MG63 (cell line): ENCODE results near the gene FLACC1. TPM values are rescaled to one million over a fixed set of nuclear protein-coding genes. Genes with fewer than 3 reads are reported as not detected.
"Not testable (repeated sequence)": the region's sequence is repeated elsewhere in the genome, so short reads cannot be mapped to it uniquely, and the experiment has no call there.

Source experiments
- DNase-seq: peaks from one replicate; pipeline ENCODE4 v3.0.0-alpha.2; 2020
- H3K27me3 ChIP-seq: fragments of 250-450 bp; sonication (Bioruptor Pico); 2 replicates; pipeline ENCODE4 v1.5.1; 2020; ENCODE audit warnings: mild to moderate bottlenecking, moderate library complexity
- H3K36me3 ChIP-seq: fragments of 250-450 bp; sonication (Bioruptor Pico); 2 replicates; pipeline ENCODE4 v1.5.1; 2020; ENCODE audit warnings: mild to moderate bottlenecking, moderate library complexity
- H3K4me3 ChIP-seq: fragments of 250-450 bp; sonication (Bioruptor Pico); 2 replicates; pipeline ENCODE4 v1.5.1; 2020; ENCODE audit warnings: mild to moderate bottlenecking, moderate library complexity
- H3K9me3 ChIP-seq: fragments of 250-450 bp; sonication (Bioruptor Pico); 2 replicates; pipeline ENCODE4 v1.5.1; 2020; ENCODE audit warnings: mild to moderate bottlenecking, moderate library complexity
- total RNA-seq: library from RNA; depleted of rRNA; stranded (reverse); fragments of >200 nt; shearing (Covaris generic); gene quantifications from 2 replicates; pipeline ENCODE4 v1.2.3, GENCODE V29; 2014; ENCODE audit warnings: low replicate concordance

FLACC1 gene
- total RNA-seq, 1 experiment from 2014 or later = 0.26 TPM

- DNase-seq = no peak
- no peaks in the 10 kb centered on the region for H3K27me3 ChIP-seq
- H3K9me3 ChIP-seq = peaks cover 11% of the 10 kb centered on the region
- no peaks in the 10 kb centered on the region; the same call in 1 of the 2 replicates for H3K36me3 ChIP-seq
- no peak overlapping the region for H3K4me3 ChIP-seq
Observed at GRCh38 chr2:201319511-201319910, 37.6 kb downstream of the FLACC1 start.

GRCh38 chr2:201313362-201313761, 43.8 kb downstream of the FLACC1 start:
- Histone ChIP-seq H3K4me3 (no peak overlapping the region), H3K9me3 (no peaks in the 10 kb centered on the region), H3K27me3 (no peaks in the 10 kb centered on the region), H3K36me3 (no peaks in the 10 kb centered on the region)
- no peak for DNase-seq

- no peak overlapping the region for H3K4me3 ChIP-seq
- no peaks in the 10 kb centered on the region for H3K27me3 ChIP-seq
- no peak for DNase-seq
- H3K9me3 ChIP-seq = no peaks in the 10 kb centered on the region
- no peaks in the 10 kb centered on the region for H3K36me3 ChIP-seq
Observed at GRCh38 chr2:201308914-201309313, 48.2 kb downstream of the FLACC1 start.

- H3K36me3 ChIP-seq = no peaks in the 10 kb centered on the region
Observed at GRCh38 chr2:201307876-201308275, 49.3 kb downstream of the FLACC1 start.

GRCh38 chr2:201299929-201300328, 57.2 kb downstream of the FLACC1 start:
- H3K36me3 ChIP-seq, H3K4me3 ChIP-seq, DNase-seq, H3K27me3 ChIP-seq, H3K9me3 ChIP-seq: not testable (repeated sequence)

More at GRCh38 chr2:201307876-201308275, 49.3 kb downstream of the FLACC1 start:
- no peaks in the 10 kb centered on the region for H3K9me3 ChIP-seq
- no peaks in the 10 kb centered on the region for H3K27me3 ChIP-seq
- no peak overlapping the region for H3K4me3 ChIP-seq
- no peak for DNase-seq

- no peaks in the 10 kb centered on the region for H3K27me3 ChIP-seq
- H3K9me3 ChIP-seq = no peaks in the 10 kb centered on the region
- no peak for DNase-seq
- no peak overlapping the region for H3K4me3 ChIP-seq
- H3K36me3 ChIP-seq = no peaks in the 10 kb centered on the region
Observed at GRCh38 chr2:201298462-201299052, 58.6 kb downstream of the FLACC1 start.

- DNase-seq, H3K27me3 ChIP-seq, H3K9me3 ChIP-seq, H3K4me3 ChIP-seq: not testable (repeated sequence)
- peaks cover 12% of the 10 kb centered on the region for H3K36me3 ChIP-seq
Observed at GRCh38 chr2:201290457-201291148, 66.5 kb downstream of the FLACC1 start.

- no peak for DNase-seq
- no peaks in the 10 kb centered on the region for H3K27me3 ChIP-seq
- H3K9me3 ChIP-seq = no peaks in the 10 kb centered on the region
- H3K4me3 ChIP-seq = no peak overlapping the region
- peaks cover 20% of the 10 kb centered on the region for H3K36me3 ChIP-seq
Observed at GRCh38 chr2:201285499-201285898, 71.6 kb downstream of the FLACC1 start.

GRCh38 chr2:201280191-201281040, 76.7 kb downstream of the FLACC1 start:
- H3K4me3 ChIP-seq = no peak overlapping the region
- peaks cover 15% of the 10 kb centered on the region for H3K36me3 ChIP-seq
- H3K27me3 ChIP-seq = no peaks in the 10 kb centered on the region
- H3K9me3 ChIP-seq = no peaks in the 10 kb centered on the region
- DNase-seq = no peak

- peaks cover 10% of the 10 kb centered on the region for H3K36me3 ChIP-seq
- DNase-seq = no peak
- no peaks in the 10 kb centered on the region for H3K9me3 ChIP-seq
Observed at GRCh38 chr2:201279079-201279478, 78.1 kb downstream of the FLACC1 start.

GRCh38 chr2:201276511-201276910, 80.6 kb downstream of the FLACC1 start:
- Histone ChIP-seq H3K4me3 (no peak overlapping the region), H3K36me3 (peaks cover 10% of the 10 kb centered on the region), H3K9me3 (no peaks in the 10 kb centered on the region), H3K27me3 (no peaks in the 10 kb centered on the region)
- no peak for DNase-seq

More at GRCh38 chr2:201279079-201279478, 78.1 kb downstream of the FLACC1 start:
- no peak overlapping the region for H3K4me3 ChIP-seq
- H3K27me3 ChIP-seq = no peaks in the 10 kb centered on the region

- no peak for DNase-seq
- Histone ChIP-seq H3K27me3 (no peaks in the 10 kb centered on the region), H3K4me3 (no peak overlapping the region), H3K9me3 (no peaks in the 10 kb centered on the region), H3K36me3 (peaks cover 10% of the 10 kb centered on the region)
Observed at GRCh38 chr2:201275990-201276389, 81.2 kb downstream of the FLACC1 start.

GRCh38 chr2:201275069-201275468, 82.1 kb downstream of the FLACC1 start:
- Histone ChIP-seq H3K4me3 (no peak overlapping the region), H3K9me3 (no peaks in the 10 kb centered on the region), H3K36me3 (peaks cover 12% of the 10 kb centered on the region), H3K27me3 (no peaks in the 10 kb centered on the region)
- DNase-seq = no peak

- H3K27me3 ChIP-seq = no peaks in the 10 kb centered on the region
- no peak overlapping the region for H3K4me3 ChIP-seq
- peaks cover 10% of the 10 kb centered on the region for H3K36me3 ChIP-seq
- no peaks in the 10 kb centered on the region for H3K9me3 ChIP-seq
- DNase-seq = no peak
Observed at GRCh38 chr2:201273330-201273983, 83.7 kb downstream of the FLACC1 start.

GRCh38 chr2:201271917-201272316, 85.2 kb downstream of the FLACC1 start:
- Histone ChIP-seq H3K36me3 (peaks cover 5% of the 10 kb centered on the region), H3K4me3 (no peak overlapping the region), H3K9me3 (no peaks in the 10 kb centered on the region), H3K27me3 (no peaks in the 10 kb centered on the region)
- no peak for DNase-seq

GRCh38 chr2:201270293-201271001, 86.7 kb downstream of the FLACC1 start:
- H3K9me3 ChIP-seq = no peaks in the 10 kb centered on the region
- H3K36me3 ChIP-seq = peaks cover 5% of the 10 kb centered on the region
- no peak for DNase-seq
- no peaks in the 10 kb centered on the region for H3K27me3 ChIP-seq
- no peak overlapping the region for H3K4me3 ChIP-seq
